HG02678 (cell line): ENCODE data around the gene FOXP1.

Experiments used
- ATAC-seq: cut with Tn5 transposase; IDR thresholded peaks from one replicate; pipeline ENCODE4 v1.9.1; 2021; ENCODE audit warnings: mild to moderate bottlenecking, moderate library complexity; ENCODE audit not compliant: unreplicated experiment

FOXP1 gene

DNA sequence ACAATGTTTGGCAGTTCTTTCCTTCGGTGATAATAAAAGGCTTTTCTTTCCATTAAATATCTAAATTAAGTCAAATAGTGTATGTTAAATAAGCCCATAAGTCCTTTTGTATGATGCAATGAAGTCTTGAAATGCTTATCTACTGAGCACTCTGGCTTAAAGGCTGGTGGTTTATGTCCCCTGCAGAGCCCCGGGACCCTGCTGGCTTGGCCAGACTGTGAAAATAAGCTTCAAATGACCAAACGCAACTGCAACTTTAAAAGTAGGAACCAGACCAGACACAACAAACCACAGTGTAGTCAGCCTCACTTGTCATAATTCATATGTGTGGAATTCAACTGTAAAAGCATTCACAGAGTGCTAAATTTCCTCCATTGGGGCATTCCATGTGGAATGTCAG lies 72.5 kb downstream of the FOXP1 start:
- ATAC-seq, result no peak

- ATAC-seq, result no peak
Observed at GRCh38 chr3:71510510-71510909, 73.0 kb downstream of the FOXP1 start.

DNA sequence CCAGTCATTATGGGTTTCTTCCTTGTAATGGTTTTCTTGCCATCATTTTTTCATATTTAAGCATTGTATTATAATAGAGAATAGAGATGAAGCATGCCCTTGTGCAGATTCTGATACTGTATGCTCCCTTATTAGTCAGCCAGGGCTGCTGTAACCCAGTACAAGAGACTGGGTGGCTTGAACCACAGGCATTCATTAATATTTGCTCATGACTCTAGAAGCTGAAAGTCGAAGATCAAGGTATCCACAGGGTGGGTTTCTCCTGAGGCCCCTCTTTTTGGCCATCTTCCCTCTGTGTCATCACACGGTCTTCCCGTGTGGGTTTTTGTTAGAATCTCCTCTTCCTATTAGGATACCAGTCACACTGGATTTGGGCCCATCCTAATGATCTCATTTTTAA lies 74.5 kb downstream of the FOXP1 start:
- ATAC-seq, result no peak

- no peak for ATAC-seq
Observed at GRCh38 chr3:71505767-71506350, 77.7 kb downstream of the FOXP1 start.

- no peak for ATAC-seq
Observed at GRCh38 chr3:71504250-71505036, 79.1 kb downstream of the FOXP1 start.

- no peak for ATAC-seq
Observed at GRCh38 chr3:71503525-71504249, 79.8 kb downstream of the FOXP1 start.

DNA sequence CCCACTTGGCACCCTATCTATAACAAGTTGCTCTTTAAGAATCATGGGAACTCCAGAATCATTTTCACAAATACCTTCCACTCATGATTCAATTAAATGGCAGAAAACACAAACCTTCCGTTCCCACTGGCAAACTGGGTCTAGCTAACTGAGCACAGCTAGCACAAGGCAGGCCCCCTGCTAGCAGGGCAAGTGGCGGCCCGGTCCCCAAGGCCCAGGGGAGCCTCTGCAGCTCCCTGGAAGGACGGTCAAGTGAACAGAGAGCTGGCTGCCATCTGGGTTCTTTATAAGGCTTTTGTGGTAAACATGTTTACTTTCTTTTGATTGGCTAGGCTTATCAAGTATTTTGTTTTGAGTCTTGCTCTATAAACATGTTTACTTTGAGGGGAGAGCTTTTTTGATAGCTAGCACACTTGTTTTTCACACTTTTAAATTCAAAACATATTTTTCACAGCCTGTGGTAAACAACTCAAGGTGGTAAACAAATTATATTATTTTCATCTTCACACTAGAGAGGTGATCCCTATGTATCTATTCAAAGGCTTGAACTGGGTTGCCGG lies 81.4 kb downstream of the FOXP1 start:
- no peak for ATAC-seq

GRCh38 chr3:71500696-71501095 lies 82.8 kb downstream of the FOXP1 start:
- no peak for ATAC-seq

DNA sequence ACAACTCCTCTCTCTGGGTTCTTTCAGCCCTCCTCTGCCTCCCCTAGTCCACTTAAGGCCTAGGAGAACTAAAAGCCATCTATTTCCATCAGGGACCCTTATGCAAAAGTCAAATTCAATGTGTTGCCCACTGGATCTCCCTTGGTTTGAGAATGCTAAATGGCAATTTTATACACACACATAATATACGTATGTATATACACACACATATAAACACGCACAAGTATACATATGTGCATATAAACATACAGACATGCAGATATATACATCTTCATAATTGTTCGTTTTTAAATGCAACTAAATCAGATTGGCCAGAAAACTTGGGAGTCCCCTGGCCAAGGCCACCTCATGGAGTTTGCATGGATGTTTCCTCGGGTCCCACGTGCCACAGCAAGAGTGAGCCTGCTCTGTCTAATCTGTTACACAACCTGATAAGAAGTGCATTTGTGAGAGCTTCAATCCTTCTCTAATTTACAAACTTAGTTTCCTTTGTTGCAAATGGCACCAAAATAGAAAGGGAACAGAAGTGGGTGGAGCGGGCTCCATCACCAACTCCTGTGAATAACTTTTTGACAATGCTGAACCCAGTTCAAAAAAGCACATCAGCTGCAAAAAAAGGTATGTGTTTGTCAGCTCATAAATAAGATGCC lies 84.2 kb downstream of the FOXP1 start:
- no peak for ATAC-seq

DNA sequence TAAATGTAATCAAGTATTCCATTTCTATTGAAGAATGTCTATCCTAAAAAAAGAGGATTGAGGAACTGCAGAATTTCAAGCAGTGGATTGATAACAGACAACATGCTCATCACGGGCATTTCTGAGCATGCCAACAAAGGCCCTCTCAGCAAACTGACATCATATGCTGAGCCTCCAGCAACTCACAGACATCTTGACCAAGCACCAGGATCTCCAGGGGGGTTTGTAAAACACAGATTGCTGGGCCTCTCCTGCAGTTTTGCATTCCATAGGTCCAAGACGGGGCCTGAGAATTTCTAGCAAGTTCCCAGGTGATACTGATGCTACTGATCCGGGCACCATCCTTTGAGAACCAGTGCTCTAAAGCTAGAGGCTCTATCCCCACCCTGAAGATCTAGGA lies 85.0 kb downstream of the FOXP1 start:
- no peak for ATAC-seq

DNA sequence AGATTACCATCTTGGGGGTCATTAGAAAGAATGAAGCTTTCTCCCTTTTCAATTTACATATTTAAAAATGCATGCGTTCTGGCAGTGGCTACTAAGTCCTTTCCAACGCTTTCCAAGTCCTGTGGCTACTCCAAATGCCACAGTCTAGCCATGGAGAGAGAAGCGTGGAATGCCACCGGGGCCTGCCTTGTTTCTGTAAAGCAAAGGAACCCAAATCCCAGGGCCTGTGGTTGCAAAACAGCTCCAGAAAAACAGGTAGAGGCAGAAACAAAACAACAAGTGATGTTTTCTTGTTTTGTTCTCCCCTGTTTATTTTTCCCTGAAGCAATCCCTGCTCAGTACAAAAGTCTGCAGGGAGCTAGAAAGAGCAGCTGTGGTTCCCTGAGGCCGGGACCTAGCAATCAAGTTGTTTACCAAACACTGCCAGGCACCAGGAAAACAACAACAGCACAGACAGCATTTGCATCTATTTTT lies 85.5 kb downstream of the FOXP1 start:
- no peak for ATAC-seq

GRCh38 chr3:71497367-71497897 lies 86.1 kb downstream of the FOXP1 start:
- no peak for ATAC-seq

- peak; percentile 85 for ATAC-seq
Observed at GRCh38 chr3:71495708-71496472, 87.6 kb downstream of the FOXP1 start.

DNA sequence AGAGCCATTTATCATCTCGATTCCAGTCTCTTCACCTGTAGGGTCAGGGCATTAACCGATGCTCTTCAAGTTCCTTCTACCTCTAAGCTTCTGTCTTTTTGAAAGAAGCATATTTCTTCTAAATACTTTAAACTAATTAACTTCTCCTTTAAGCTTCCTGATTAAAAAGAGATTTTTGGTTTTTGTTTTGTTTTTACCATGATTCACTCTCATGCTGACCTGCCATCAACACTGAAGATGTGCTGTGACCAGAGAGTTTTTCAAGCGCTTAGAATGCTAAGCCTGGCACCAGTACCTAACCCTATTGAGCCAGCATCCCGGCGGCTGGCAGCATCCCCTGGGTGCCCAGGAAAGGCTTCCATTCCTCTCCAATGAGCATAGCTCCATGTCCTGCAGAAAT lies 89.3 kb downstream of the FOXP1 start:
- ATAC-seq, result no peak

DNA sequence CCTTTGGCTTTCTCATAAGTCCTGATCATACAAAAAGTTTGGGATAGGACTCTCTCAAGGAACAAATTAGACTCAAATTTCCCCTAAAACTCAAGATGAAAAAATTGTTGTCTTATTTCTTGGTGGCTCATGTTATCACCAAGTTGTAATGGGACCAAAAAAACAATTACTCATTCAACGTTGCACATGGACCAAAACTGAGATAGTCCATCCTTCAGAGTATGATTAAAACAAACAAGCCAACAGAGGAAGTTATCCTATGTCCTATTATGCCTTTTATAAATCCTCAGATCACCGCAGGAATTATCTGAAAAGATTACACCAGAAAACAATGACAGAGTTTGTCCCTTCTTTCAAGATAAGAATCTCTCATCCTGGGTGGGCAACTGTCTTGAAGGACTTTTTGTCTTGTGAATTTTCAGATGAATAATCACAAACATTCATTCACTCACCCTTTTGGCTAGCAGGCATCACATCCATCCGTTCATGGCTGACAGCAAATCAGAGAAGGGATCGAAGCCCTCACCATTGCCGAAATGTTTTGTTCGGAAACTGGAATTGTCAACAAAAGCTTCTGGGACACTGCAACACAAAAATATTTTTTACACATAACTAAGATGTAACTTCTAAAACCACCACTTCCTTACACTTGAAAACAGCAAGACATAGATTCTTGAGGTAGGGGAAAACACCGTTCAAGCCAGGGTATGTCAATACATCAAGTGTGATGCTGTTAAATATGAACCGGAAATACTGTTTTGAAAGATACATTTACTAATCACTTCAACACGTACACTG lies 90.4 kb downstream of the FOXP1 start:
- ATAC-seq, result no peak

- ATAC-seq, result no peak
Observed at GRCh38 chr3:71492566-71492965, 91.0 kb downstream of the FOXP1 start.

DNA sequence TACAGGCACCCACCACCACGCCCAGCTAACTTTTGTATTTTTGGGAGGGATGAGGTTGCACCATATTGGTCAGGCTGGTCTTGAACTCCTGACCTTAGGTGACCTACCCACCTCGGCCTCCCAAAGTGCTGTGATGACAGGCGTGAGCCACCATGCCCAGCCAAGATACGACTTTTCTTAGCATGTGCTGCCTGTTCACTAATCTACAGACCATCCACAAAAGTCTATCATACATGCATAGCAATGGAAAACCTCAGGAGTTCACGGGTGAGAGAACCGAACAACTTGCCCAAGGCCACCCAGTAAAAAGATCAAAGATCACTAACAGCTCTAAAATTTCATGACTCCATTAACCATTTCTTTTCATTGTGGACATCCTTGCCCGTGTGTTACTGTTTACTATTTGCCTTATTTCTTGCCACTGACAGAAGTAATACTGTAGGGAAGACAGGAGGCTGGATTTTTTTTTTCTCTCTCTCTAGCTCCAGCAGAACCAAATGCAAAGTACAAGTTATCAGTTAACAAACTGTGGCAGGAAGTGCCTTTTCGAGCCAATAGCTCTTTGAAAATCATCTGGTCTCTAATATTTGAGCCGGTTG lies 92.3 kb downstream of the FOXP1 start:
- ATAC-seq, result no peak

- no peak for ATAC-seq
Observed at GRCh38 chr3:71490692-71491091, 92.8 kb downstream of the FOXP1 start.

- ATAC-seq, result no peak
Observed at GRCh38 chr3:71489315-71489761, 94.2 kb downstream of the FOXP1 start.
